ENCODE data around the gene PGAM5. TPM values are rescaled to one million over a fixed set of nuclear protein-coding genes. Genes with fewer than 3 reads are reported as not detected.

Gene PGAM5
- total and polyA plus RNA-seq, 2 of the 13 experiments (the other 11 are each of a cell fraction or from before 2014, with no cell fraction given), result 18.0 to 77.9 TPM

DNA sequence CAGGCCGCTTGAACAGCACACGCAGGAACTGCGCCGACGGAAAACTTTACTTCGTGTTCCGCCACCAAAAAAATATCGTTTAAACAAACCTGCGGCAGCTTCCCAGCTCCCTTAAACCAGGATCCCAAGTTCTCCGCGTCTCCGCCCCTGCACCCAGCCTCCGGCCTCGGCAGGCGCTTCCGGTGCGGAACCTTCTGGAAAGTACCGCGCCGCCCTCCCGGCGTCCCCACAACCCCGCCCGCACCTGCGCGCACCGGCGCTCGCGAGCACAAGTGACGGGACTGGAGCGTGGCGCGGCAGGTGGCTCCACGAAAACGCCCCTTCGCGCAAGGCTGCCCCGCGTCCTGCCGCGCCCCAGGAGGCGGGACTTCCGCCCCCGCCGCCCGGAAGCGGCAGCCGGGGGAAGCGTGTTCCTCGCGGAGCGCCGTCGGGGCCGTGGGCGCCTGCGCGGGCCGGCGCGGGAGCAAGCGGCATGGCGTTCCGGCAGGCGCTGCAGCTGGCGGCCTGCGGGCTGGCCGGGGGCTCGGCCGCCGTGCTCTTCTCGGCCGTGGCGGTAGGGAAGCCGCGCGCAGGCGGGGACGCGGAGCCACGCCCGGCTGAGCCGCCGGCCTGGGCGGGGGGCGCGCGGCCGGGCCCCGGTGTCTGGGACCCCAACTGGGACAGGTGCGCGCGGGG lies at the start of gene PGAM5 (continued):
- TF ChIP-seq ZNF317 (CRISPR knock-in tag; IDR thresholded peaks at IDR 0.05) (no peak), MYC (CRISPR knock-in tag; IDR thresholded peaks at IDR 0.05; ENCODE audit: borderline replicate concordance) (peak; percentile 86), NCOA2 (CRISPR knock-in tag; IDR thresholded peaks at IDR 0.05) (peak; percentile 47; the same call in 1 of the 2 replicates), JDP2 (CRISPR knock-in tag; IDR thresholded peaks at IDR 0.05; ENCODE audit: borderline replicate concordance) (peak; percentile 61; the same call in 1 of the 2 replicates), TRIM24 (CRISPR knock-in tag; IDR thresholded peaks at IDR 0.05) (no peak), ZNF232 (CRISPR knock-in tag; IDR thresholded peaks at IDR 0.05; ENCODE audit: borderline replicate concordance) (peak; percentile 80; the same call in 1 of the 2 replicates), KDM2A (CRISPR knock-in tag; IDR thresholded peaks at IDR 0.05; ENCODE audit: borderline replicate concordance, low read depth) (peak; percentile 97), TBP (CRISPR knock-in tag; IDR thresholded peaks at IDR 0.05) (no peak), DNMT1 (CRISPR knock-in tag; IDR thresholded peaks at IDR 0.05) (no peak), RXRA (CRISPR knock-in tag; IDR thresholded peaks at IDR 0.05) (no peak), ZSCAN31 (CRISPR knock-in tag; IDR thresholded peaks at IDR 0.05; ENCODE audit: low read depth) (peak; percentile 93), ZFP36L1 (CRISPR knock-in tag; IDR thresholded peaks at IDR 0.05) (peak; percentile 77; the same call in 1 of the 2 replicates), MTF2 (CRISPR knock-in tag; IDR thresholded peaks at IDR 0.05; ENCODE audit: borderline replicate concordance) (no peak; the same call in 1 of the 2 replicates), KDM1A (CRISPR knock-in tag; IDR thresholded peaks at IDR 0.05) (peak; percentile 80; the same call in 1 of the 2 replicates), ZNF256 (CRISPR knock-in tag; conservative IDR thresholded peaks at IDR 0.05) (no peak), SIX4 (CRISPR knock-in tag; IDR thresholded peaks at IDR 0.05) (no peak)
- TF ChIP-seq, protein P1, sequence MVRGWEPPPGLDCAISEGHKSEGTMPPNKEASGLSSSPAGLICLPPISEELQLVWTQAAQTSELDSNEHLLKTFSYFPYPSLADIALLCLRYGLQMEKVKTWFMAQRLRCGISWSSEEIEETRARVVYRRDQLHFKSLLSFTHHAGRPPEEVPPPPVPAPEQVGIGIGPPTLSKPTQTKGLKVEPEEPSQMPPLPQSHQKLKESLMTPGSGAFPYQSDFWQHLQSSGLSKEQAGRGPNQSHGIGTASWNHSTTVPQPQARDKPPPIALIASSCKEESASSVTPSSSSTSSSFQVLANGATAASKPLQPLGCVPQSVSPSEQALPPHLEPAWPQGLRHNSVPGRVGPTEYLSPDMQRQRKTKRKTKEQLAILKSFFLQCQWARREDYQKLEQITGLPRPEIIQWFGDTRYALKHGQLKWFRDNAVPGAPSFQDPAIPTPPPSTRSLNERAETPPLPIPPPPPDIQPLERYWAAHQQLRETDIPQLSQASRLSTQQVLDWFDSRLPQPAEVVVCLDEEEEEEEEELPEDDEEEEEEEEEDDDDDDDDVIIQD (CRISPR knock-in tag; IDR thresholded peaks at IDR 0.05; ENCODE audit: low read depth), result no peak
- TF ChIP-seq, protein P2, sequence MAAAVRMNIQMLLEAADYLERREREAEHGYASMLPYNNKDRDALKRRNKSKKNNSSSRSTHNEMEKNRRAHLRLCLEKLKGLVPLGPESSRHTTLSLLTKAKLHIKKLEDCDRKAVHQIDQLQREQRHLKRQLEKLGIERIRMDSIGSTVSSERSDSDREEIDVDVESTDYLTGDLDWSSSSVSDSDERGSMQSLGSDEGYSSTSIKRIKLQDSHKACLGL (CRISPR knock-in tag; IDR thresholded peaks at IDR 0.05), result peak; percentile 82
- TF ChIP-seq, protein P3, sequence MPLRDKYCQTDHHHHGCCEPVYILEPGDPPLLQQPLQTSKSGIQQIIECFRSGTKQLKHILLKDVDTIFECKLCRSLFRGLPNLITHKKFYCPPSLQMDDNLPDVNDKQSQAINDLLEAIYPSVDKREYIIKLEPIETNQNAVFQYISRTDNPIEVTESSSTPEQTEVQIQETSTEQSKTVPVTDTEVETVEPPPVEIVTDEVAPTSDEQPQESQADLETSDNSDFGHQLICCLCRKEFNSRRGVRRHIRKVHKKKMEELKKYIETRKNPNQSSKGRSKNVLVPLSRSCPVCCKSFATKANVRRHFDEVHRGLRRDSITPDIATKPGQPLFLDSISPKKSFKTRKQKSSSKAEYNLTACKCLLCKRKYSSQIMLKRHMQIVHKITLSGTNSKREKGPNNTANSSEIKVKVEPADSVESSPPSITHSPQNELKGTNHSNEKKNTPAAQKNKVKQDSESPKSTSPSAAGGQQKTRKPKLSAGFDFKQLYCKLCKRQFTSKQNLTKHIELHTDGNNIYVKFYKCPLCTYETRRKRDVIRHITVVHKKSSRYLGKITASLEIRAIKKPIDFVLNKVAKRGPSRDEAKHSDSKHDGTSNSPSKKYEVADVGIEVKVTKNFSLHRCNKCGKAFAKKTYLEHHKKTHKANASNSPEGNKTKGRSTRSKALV (CRISPR knock-in tag; IDR thresholded peaks at IDR 0.05), result peak; percentile 41; the same call in 1 of the 2 replicates
- TF ChIP-seq, protein P4, sequence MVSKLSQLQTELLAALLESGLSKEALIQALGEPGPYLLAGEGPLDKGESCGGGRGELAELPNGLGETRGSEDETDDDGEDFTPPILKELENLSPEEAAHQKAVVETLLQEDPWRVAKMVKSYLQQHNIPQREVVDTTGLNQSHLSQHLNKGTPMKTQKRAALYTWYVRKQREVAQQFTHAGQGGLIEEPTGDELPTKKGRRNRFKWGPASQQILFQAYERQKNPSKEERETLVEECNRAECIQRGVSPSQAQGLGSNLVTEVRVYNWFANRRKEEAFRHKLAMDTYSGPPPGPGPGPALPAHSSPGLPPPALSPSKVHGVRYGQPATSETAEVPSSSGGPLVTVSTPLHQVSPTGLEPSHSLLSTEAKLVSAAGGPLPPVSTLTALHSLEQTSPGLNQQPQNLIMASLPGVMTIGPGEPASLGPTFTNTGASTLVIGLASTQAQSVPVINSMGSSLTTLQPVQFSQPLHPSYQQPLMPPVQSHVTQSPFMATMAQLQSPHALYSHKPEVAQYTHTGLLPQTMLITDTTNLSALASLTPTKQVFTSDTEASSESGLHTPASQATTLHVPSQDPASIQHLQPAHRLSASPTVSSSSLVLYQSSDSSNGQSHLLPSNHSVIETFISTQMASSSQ (IDR thresholded peaks at IDR 0.05; ENCODE audit: low read depth), result no peak
- TF ChIP-seq, protein P4 (CRISPR knock-in tag; IDR thresholded peaks at IDR 0.05; ENCODE audit: borderline replicate concordance), result 0 out of 2 replicates have a peak, but pooled peaks have one; percentile 5
- TF ChIP-seq, protein P5, sequence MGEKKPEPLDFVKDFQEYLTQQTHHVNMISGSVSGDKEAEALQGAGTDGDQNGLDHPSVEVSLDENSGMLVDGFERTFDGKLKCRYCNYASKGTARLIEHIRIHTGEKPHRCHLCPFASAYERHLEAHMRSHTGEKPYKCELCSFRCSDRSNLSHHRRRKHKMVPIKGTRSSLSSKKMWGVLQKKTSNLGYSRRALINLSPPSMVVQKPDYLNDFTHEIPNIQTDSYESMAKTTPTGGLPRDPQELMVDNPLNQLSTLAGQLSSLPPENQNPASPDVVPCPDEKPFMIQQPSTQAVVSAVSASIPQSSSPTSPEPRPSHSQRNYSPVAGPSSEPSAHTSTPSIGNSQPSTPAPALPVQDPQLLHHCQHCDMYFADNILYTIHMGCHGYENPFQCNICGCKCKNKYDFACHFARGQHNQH (CRISPR knock-in tag; IDR thresholded peaks at IDR 0.05), result peak; percentile 81
